Mesenchymal stem cell (in vitro differentiated cells and primary cell): ENCODE measurements around the gene CLASP2.

ENCODE experiments used
- DNase-seq: peaks from one replicate; pipeline ENCODE4 v3.0.0-alpha.2; 2013
- H2AFZ ChIP-seq: one replicate; pipeline ENCODE4 v1.6.1; 2013; ENCODE audit warnings: low read depth, mild to moderate bottlenecking, control low read depth, inconsistent platforms, low read length, moderate library complexity
- H2AK5ac ChIP-seq: 2 replicates; pipeline ENCODE4 v1.6.1; 2013; ENCODE audit warnings: low read length, moderate library complexity, mild to moderate bottlenecking, inconsistent platforms; ENCODE audit not compliant: severe bottlenecking
- H2BK120ac ChIP-seq: one replicate; pipeline ENCODE4 v1.6.1; 2013; ENCODE audit warnings: low read depth, mild to moderate bottlenecking, inconsistent platforms, low read length, moderate library complexity
- H2BK12ac ChIP-seq, 2 experiments: one replicate each; pipeline ENCODE4 v1.6.1; 2013; ENCODE audit warnings: inconsistent platforms in 2 of 2, low read length in 2 of 2, mild to moderate bottlenecking in 2 of 2, moderate library complexity in 2 of 2, control low read depth in 1 of 2
- H2BK15ac ChIP-seq: one replicate; pipeline ENCODE4 v1.6.1; 2013; ENCODE audit warnings: mild to moderate bottlenecking, low read depth, inconsistent platforms; ENCODE audit not compliant: poor library complexity, severe bottlenecking
- H2BK5ac ChIP-seq: 2 replicates; pipeline ENCODE4 v1.6.1; 2013; ENCODE audit warnings: low read depth, mild to moderate bottlenecking, low read length, control low read depth, inconsistent platforms; ENCODE audit not compliant: poor library complexity, severe bottlenecking
- H3K14ac ChIP-seq, 2 experiments: one replicate each; pipeline ENCODE4 v1.6.1; 2013; ENCODE audit warnings: inconsistent platforms in 2 of 2, low read length in 2 of 2, control low read depth in 1 of 2, mild to moderate bottlenecking in 1 of 2, moderate library complexity in 1 of 2
- H3K18ac ChIP-seq, 2 experiments: one replicate each; pipeline ENCODE4 v1.6.1; 2013; ENCODE audit warnings: inconsistent platforms in 2 of 2, low read length in 2 of 2, control low read depth in 1 of 2, low read depth in 1 of 2, mild to moderate bottlenecking in 1 of 2
- H3K23ac ChIP-seq, 2 experiments: one replicate each; pipeline ENCODE4 v1.6.1; 2013; ENCODE audit warnings: inconsistent platforms in 2 of 2, low read length in 2 of 2, mild to moderate bottlenecking in 2 of 2, moderate library complexity in 2 of 2, control low read depth in 1 of 2
- H3K27ac ChIP-seq: 2 replicates; pipeline ENCODE4 v1.5.1; 2013; ENCODE audit warnings: mild to moderate bottlenecking, moderate library complexity, low read length, control low read depth, inconsistent platforms; ENCODE audit not compliant: poor library complexity, severe bottlenecking
- H3K27me3 ChIP-seq, 2 experiments: 2 replicates each; pipeline versions ENCODE4 v1.6.1 to v1.7.0; 2013; ENCODE audit warnings: low read length in 2 of 2, mild to moderate bottlenecking in 2 of 2, moderate library complexity in 2 of 2, control low read depth in 1 of 2, inconsistent platforms in 1 of 2; ENCODE audit not compliant: control insufficient read depth in 1 of 2, insufficient read depth in 1 of 2
- H3K36me3 ChIP-seq, 2 experiments: 2 replicates each; pipeline versions ENCODE4 v1.6.1 to v1.7.0; 2013; ENCODE audit warnings: low read length in 2 of 2, control low read depth in 1 of 2, inconsistent platforms in 1 of 2, low read depth in 1 of 2, mild to moderate bottlenecking in 1 of 2; ENCODE audit not compliant: insufficient read depth in 2 of 2, control insufficient read depth in 1 of 2
- H3K4ac ChIP-seq, 2 experiments: one replicate each; pipeline ENCODE4 v1.6.1; 2013; ENCODE audit warnings: inconsistent platforms in 2 of 2, low read length in 2 of 2, mild to moderate bottlenecking in 2 of 2, moderate library complexity in 2 of 2, control low read depth in 1 of 2, low read depth in 1 of 2
- H3K4me1 ChIP-seq: 2 replicates; pipeline ENCODE4 v1.6.1; 2013; ENCODE audit warnings: low read depth, low read length, control low read depth; ENCODE audit not compliant: control insufficient read depth, insufficient read depth
- H3K4me2 ChIP-seq: 2 replicates; pipeline ENCODE4 v1.6.1; 2013; ENCODE audit warnings: low read length, mild to moderate bottlenecking, inconsistent platforms; ENCODE audit not compliant: poor library complexity, severe bottlenecking
- H3K4me3 ChIP-seq, 2 experiments: 2 replicates each; pipeline versions ENCODE4 v1.5.1 to v1.7.0; 2013; ENCODE audit warnings: low read length in 2 of 2, mild to moderate bottlenecking in 2 of 2, control low read depth in 1 of 2, low read depth in 1 of 2; ENCODE audit not compliant: insufficient read depth in 1 of 2
- H3K79me1 ChIP-seq: replicated peaks from 2 replicates; pipeline ENCODE4 v1.6.1; 2013; ENCODE audit warnings: mild to moderate bottlenecking, control low read depth, low read length, inconsistent platforms; ENCODE audit not compliant: poor library complexity, severe bottlenecking
- H3K9ac ChIP-seq: 2 replicates; pipeline ENCODE4 v1.7.0; 2013; ENCODE audit warnings: mild to moderate bottlenecking, low read length, moderate library complexity
- H3K9me3 ChIP-seq: 2 replicates; pipeline ENCODE4 v1.7.0; 2013; ENCODE audit warnings: mild to moderate bottlenecking, low read length; ENCODE audit not compliant: control insufficient read depth
- H4K8ac ChIP-seq: one replicate; pipeline ENCODE4 v1.6.1; 2013; ENCODE audit warnings: inconsistent platforms, mild to moderate bottlenecking, low read length, moderate library complexity
- H4K91ac ChIP-seq: one replicate; pipeline ENCODE4 v1.6.1; 2013; ENCODE audit warnings: mild to moderate bottlenecking, low read length, inconsistent platforms
- WGBS: methylation state at CpG from one replicate; pipeline ENCODE4 v1.1.7; 2013; ENCODE audit warnings: mixed read lengths; 5-methylcytosine and 5-hydroxymethylcytosine counted together

CLASP2 gene

DNA sequence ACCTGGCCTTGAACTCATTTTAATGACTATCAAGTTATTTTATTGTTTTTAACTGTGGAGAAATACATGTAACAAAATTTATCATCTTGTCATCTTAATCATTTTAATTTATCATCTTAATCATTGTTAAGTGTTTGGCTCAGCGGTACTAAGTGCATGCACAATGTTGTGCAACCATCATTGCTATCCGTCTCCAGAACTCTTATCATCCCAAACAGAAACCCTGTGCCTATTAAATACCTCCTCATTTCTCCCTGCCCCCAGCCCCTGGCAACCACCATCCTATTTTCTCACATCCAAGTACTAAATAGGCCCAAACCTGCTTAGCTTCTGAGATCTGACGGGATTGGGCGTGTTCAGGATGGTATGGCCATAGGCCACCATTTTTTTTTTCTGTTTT lies 226.3 kb downstream of the CLASP2 start:
- no peak overlapping the region for H3K23ac ChIP-seq
- no peak overlapping the region for H2BK15ac ChIP-seq
- no peak overlapping the region for H3K27ac ChIP-seq
- no peaks in the 10 kb centered on the region for H3K36me3 ChIP-seq
- WGBS = over 99% methylated on average over 2 of the region's 4 CpGs
- H3K9ac ChIP-seq = no peak overlapping the region
- H4K91ac ChIP-seq = no peak overlapping the region
- no peak overlapping the region for H3K4me2 ChIP-seq
- H3K4me1 ChIP-seq = no peaks in the 10 kb centered on the region
- no peak overlapping the region for H2BK5ac ChIP-seq
- no peak overlapping the region for H2BK12ac ChIP-seq
- no peaks in the 10 kb centered on the region for H3K79me1 ChIP-seq
- H3K9me3 ChIP-seq = no peaks in the 10 kb centered on the region
- DNase-seq = no peak
- no peak overlapping the region for H2AK5ac ChIP-seq
- no peak overlapping the region for H2BK120ac ChIP-seq
- H3K27me3 ChIP-seq = no peaks in the 10 kb centered on the region
- H3K4ac ChIP-seq = no peak overlapping the region
- no peak overlapping the region for H3K18ac ChIP-seq
- no peak overlapping the region for H3K14ac ChIP-seq
- no peak overlapping the region for H2AFZ ChIP-seq
- no peak overlapping the region for H3K4me3 ChIP-seq
- no peak overlapping the region for H4K8ac ChIP-seq

DNA sequence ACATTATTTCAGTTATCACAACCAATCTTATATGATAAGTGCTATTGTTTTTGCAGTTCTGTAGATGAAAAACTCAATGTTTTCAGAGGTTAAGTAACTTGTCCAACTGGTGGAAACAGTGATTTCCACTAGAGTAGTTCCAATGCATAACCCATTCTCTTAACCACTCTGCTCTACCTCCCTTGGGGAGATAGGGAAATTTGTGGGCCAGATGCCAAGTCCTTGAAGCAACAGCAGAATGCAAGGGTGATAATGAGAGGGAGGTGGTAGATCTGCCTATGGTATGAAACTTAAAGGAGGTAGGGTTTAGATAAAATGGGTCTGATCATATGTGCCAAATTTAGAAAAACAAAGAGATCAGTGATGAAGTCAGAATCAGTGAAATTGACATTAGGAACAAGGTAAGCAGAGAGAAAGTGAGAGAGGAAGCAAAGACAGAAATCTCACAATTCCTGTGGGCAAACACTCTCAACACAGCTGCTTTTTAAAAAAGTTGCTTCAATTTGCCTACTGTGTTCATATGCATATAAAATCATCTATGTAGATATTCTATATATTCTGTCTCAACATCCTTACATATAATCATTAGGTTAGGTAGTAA lies 227.3 kb downstream of the CLASP2 start:
- Histone ChIP-seq H3K27ac (no peak overlapping the region), H3K79me1 (no peaks in the 10 kb centered on the region), H3K23ac (no peak overlapping the region), H2BK120ac (no peak overlapping the region), H4K8ac (no peak overlapping the region), H3K14ac (no peak overlapping the region), H4K91ac (no peak overlapping the region), H2AK5ac (no peak overlapping the region), H3K27me3 (no peaks in the 10 kb centered on the region), H2AFZ (no peak overlapping the region), H2BK12ac (no peak overlapping the region), H3K36me3 (no peaks in the 10 kb centered on the region), H3K4me3 (no peak overlapping the region), H3K4ac (no peak overlapping the region), H3K4me2 (no peak overlapping the region), H3K9ac (no peak overlapping the region), H3K4me1 (no peaks in the 10 kb centered on the region), H2BK15ac (no peak overlapping the region), H3K18ac (no peak overlapping the region), H2BK5ac (no peak overlapping the region), H3K9me3 (no peaks in the 10 kb centered on the region)
- DNase-seq = no peak

DNA sequence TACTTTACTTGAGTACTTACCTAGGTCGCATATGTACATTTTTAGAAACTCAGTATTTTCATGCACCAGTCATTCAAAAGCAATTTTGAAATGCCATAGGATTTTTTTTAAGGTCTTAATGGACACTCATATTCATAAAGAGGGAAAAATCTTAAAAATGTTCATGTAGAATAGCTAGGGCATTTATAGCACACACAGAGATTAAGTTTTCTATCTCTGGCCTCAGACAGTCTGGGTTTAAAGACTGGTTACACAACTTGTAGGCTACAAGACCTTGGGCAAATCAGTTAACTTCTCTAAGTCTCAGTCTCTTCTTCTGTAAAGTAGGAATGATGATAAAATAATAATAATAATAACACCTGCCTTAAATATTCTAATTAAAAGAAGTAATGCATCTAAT lies 229.4 kb downstream of the CLASP2 start:
- Histone ChIP-seq H3K18ac (no peak overlapping the region), H3K9me3 (no peaks in the 10 kb centered on the region), H3K23ac (no peak overlapping the region), H3K27me3 (no peaks in the 10 kb centered on the region), H2BK5ac (no peak overlapping the region), H3K4ac (no peak overlapping the region), H3K4me1 (no peaks in the 10 kb centered on the region), H2AK5ac (no peak overlapping the region), H3K79me1 (no peaks in the 10 kb centered on the region), H3K36me3 (no peaks in the 10 kb centered on the region), H3K4me3 (no peak overlapping the region), H2BK15ac (no peak overlapping the region), H2BK120ac (no peak overlapping the region), H3K27ac (no peak overlapping the region), H3K14ac (no peak overlapping the region), H4K8ac (no peak overlapping the region), H3K4me2 (no peak overlapping the region), H3K9ac (no peak overlapping the region), H2BK12ac (no peak overlapping the region), H4K91ac (no peak overlapping the region), H2AFZ (no peak overlapping the region)
- DNase-seq = no peak
- no CpG with 5 or more reads among the region's 1 CpG for WGBS

DNA sequence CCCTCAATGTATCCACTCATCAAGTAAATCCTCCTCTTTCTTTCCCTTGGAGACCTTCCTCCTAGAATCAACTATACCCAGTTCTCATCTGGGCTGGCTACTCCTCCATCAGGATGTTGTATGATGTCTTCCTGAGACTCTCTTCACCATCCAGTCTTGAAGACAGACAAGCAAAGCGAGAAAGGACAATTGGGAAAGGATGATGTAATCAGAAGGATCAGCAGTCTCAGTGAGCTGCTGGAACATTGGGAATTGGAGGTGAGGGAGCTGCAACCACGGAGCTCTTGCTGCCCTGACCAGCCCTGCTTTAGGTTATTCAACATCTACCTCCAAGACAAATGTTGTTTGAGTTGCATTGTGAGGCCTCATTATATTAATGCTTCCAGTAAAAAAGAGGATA lies 229.8 kb downstream of the CLASP2 start:
- no peak overlapping the region for H4K91ac ChIP-seq
- no peaks in the 10 kb centered on the region for H3K4me1 ChIP-seq
- H3K9me3 ChIP-seq = no peaks in the 10 kb centered on the region
- H3K4ac ChIP-seq = no peak overlapping the region
- H4K8ac ChIP-seq = no peak overlapping the region
- H2BK120ac ChIP-seq = no peak overlapping the region
- H2BK5ac ChIP-seq = no peak overlapping the region
- no peaks in the 10 kb centered on the region for H3K36me3 ChIP-seq
- no peak overlapping the region for H2BK12ac ChIP-seq
- no peak overlapping the region for H3K14ac ChIP-seq
- H3K9ac ChIP-seq = no peak overlapping the region
- no peaks in the 10 kb centered on the region for H3K27me3 ChIP-seq
- 80% methylated on average over 2 of the region's 2 CpGs for WGBS
- no peak overlapping the region for H3K4me2 ChIP-seq
- no peak overlapping the region for H2AFZ ChIP-seq
- H3K18ac ChIP-seq = no peak overlapping the region
- no peaks in the 10 kb centered on the region for H3K79me1 ChIP-seq
- DNase-seq = no peak
- H2BK15ac ChIP-seq = no peak overlapping the region
- no peak overlapping the region for H2AK5ac ChIP-seq
- no peak overlapping the region for H3K23ac ChIP-seq
- no peak overlapping the region for H3K4me3 ChIP-seq
- H3K27ac ChIP-seq = no peak overlapping the region
